Lung (tissue), 12 donors: ENCODE measurements around the gene PLPPR3. TPM values are rescaled to one million over a fixed set of nuclear protein-coding genes. Genes with fewer than 3 reads are reported as not detected.

Experiments used
- ATAC-seq: fragments of 200-7000 bp; cut with Tn5 transposase; one replicate; pipeline ENCODE4 v1.9.1; 2020; ENCODE audit warnings: moderate number of reproducible peaks; ENCODE audit not compliant: insufficient read depth, low FRiP score
- DNase-seq, 3 donors: peaks; one replicate each; pipeline ENCODE4 v3.0.0-alpha.2; 2013 to 2017
- H3K27ac ChIP-seq, 2 donors: one replicate each; pipeline ENCODE4 v1.5.1; 2013; ENCODE audit warnings: mild to moderate bottlenecking in 2 of 2, moderate library complexity in 2 of 2, control low read depth in 1 of 2, inconsistent platforms in 1 of 2, low read depth in 1 of 2, low read length in 1 of 2
- H3K27me3 ChIP-seq, 3 donors: one replicate each; pipeline ENCODE4 v1.5.1; 2013; ENCODE audit warnings: low read length in 2 of 3; ENCODE audit not compliant: control insufficient read depth in 3 of 3, insufficient read depth in 3 of 3
- H3K36me3 ChIP-seq, 4 donors: one replicate each; pipeline ENCODE4 v1.5.1; 2013; ENCODE audit warnings: low read length in 4 of 4, mild to moderate bottlenecking in 1 of 4, moderate library complexity in 1 of 4; ENCODE audit not compliant: control insufficient read depth in 4 of 4, insufficient read depth in 4 of 4
- H3K4me1 ChIP-seq, 5 donors: one replicate each; pipeline ENCODE4 v1.5.1; 2013; ENCODE audit warnings: low read length in 5 of 5, mild to moderate bottlenecking in 2 of 5, moderate library complexity in 1 of 5; ENCODE audit not compliant: control insufficient read depth in 5 of 5, insufficient read depth in 5 of 5
- H3K4me3 ChIP-seq: one replicate; pipeline ENCODE4 v1.5.1; 2013; ENCODE audit warnings: mild to moderate bottlenecking, control low read depth, moderate library complexity
- H3K9ac ChIP-seq, 2 donors: one replicate each; pipeline ENCODE4 v1.5.1; 2013; ENCODE audit warnings: low read length in 2 of 2, control low read depth in 1 of 2; ENCODE audit not compliant: insufficient read depth in 1 of 2
- H3K9me3 ChIP-seq, 4 donors: one replicate each; pipeline ENCODE4 v1.5.1; 2013; ENCODE audit warnings: low read length in 3 of 4, mild to moderate bottlenecking in 1 of 4, moderate library complexity in 1 of 4; ENCODE audit not compliant: control insufficient read depth in 4 of 4, insufficient read depth in 3 of 4
- CTCF ChIP-seq: IDR thresholded peaks from 2 replicates; pipeline ENCODE4 v1.5.1; 2012; ENCODE audit warnings: mild to moderate bottlenecking; ENCODE audit errors: control extremely low read depth, extremely low read depth
- WGBS, 2 donors: extraction: QIAGEN DNeasy Blood & Tissue Kit; methylation state at CpG; one replicate each; pipeline ENCODE4 v1.1.7; 2013; 5-methylcytosine and 5-hydroxymethylcytosine counted together
- polyA plus RNA-seq, 2 donors: library from polyadenylated mRNA; stranded (reverse); fragments of 200-250 nt; gene quantifications; one replicate each; pipeline ENCODE4 v1.2.1, GENCODE V29; 2013
- total RNA-seq, 2 donors: library from RNA; depleted of rRNA in 1 of 2; stranded (reverse); fragments of >200 nt in 1 of 2; gene quantifications; one replicate each; pipeline ENCODE4 v1.2.1, GENCODE V29; 2014 to 2021
- donor health status: control.
- donor health status: control.
- donor health status: Bipolar disorder and iron deficiency.
- donor health status: healthy.
- donor health status: DM: yes; HTN: yes; CAD: no.

PLPPR3 gene
- total and polyA plus RNA-seq, 4 donors: 0.91 to 14.1 (median 6.1) TPM

GRCh38 chr19:805166-805551 lies 16.6 kb downstream of the PLPPR3 start:
- Histone ChIP-seq H3K4me3 (no peak overlapping the region), H3K27me3 (no peaks in the 10 kb centered on the region), H3K27ac (no peak overlapping the region), H3K4me1 (peaks cover 11 to 32% (median 25%) of the 10 kb centered on the region in 5 donors), H3K9me3 (no peaks in the 10 kb centered on the region), H3K36me3 (peaks cover 39 to 74% (median 50%) of the 10 kb centered on the region in 4 donors), H3K9ac (no peak overlapping the region)
- 90 to 94% methylated on average over 33 of the region's 33 CpGs for WGBS, 2 donors
- TF ChIP-seq CTCF: no peak
- ATAC-seq (no peak), DNase-seq (no peak)

- no peak overlapping the region for H3K27ac ChIP-seq
- H3K9ac ChIP-seq: no peak overlapping the region
- TF ChIP-seq CTCF: no peak
- H3K4me3 ChIP-seq: no peak overlapping the region
- DNase-seq (no peak), ATAC-seq (no peak)
- no peaks in the 10 kb centered on the region for H3K9me3 ChIP-seq
- no peaks in the 10 kb centered on the region for H3K27me3 ChIP-seq
- WGBS, 2 donors: 93 to 95% methylated on average over 49 to 53 of the region's 53 CpGs
- H3K36me3 ChIP-seq: peaks cover 37 to 71% (median 48%) of the 10 kb centered on the region in 4 donors
- H3K4me1 ChIP-seq: peaks cover 12 to 33% (median 28%) of the 10 kb centered on the region in 5 donors
Measured at GRCh38 chr19:804419-805165, 17.2 kb downstream of the PLPPR3 start.

- Histone ChIP-seq H3K27me3 (no peaks in the 10 kb centered on the region), H3K4me1 (peaks cover 12 to 39% (median 31%) of the 10 kb centered on the region in 5 donors), H3K27ac (no peak overlapping the region), H3K9me3 (no peaks in the 10 kb centered on the region), H3K4me3 (no peak overlapping the region), H3K9ac (no peak overlapping the region), H3K36me3 (peaks cover 34 to 70% (median 49%) of the 10 kb centered on the region in 4 donors)
- ATAC-seq: no peak
- no peak for DNase-seq
- no peak for TF ChIP-seq CTCF
- 87 to 91% methylated on average over 31 of the region's 31 CpGs for WGBS, 2 donors
Measured at GRCh38 chr19:803686-804418, 17.9 kb downstream of the PLPPR3 start.
